Lung (tissue), 12 donors: ENCODE data around the gene ZEB1. TPM values are rescaled to one million over a fixed set of nuclear protein-coding genes. Genes with fewer than 3 reads are reported as not detected.

Experiments used
- ATAC-seq: fragments of 200-7000 bp; cut with Tn5 transposase; one replicate; pipeline ENCODE4 v1.9.1; 2020; ENCODE audit warnings: moderate number of reproducible peaks; ENCODE audit not compliant: insufficient read depth, low FRiP score
- DNase-seq, 3 donors: peaks; one replicate each; pipeline ENCODE4 v3.0.0-alpha.2; 2013 to 2017
- H3K27ac ChIP-seq, 2 donors: one replicate each; pipeline ENCODE4 v1.5.1; 2013; ENCODE audit warnings: mild to moderate bottlenecking in 2 of 2, moderate library complexity in 2 of 2, control low read depth in 1 of 2, inconsistent platforms in 1 of 2, low read depth in 1 of 2, low read length in 1 of 2
- H3K27me3 ChIP-seq, 3 donors: one replicate each; pipeline ENCODE4 v1.5.1; 2013; ENCODE audit warnings: low read length in 2 of 3; ENCODE audit not compliant: control insufficient read depth in 3 of 3, insufficient read depth in 3 of 3
- H3K36me3 ChIP-seq, 4 donors: one replicate each; pipeline ENCODE4 v1.5.1; 2013; ENCODE audit warnings: low read length in 4 of 4, mild to moderate bottlenecking in 1 of 4, moderate library complexity in 1 of 4; ENCODE audit not compliant: control insufficient read depth in 4 of 4, insufficient read depth in 4 of 4
- H3K4me1 ChIP-seq, 5 donors: one replicate each; pipeline ENCODE4 v1.5.1; 2013; ENCODE audit warnings: low read length in 5 of 5, mild to moderate bottlenecking in 2 of 5, moderate library complexity in 1 of 5; ENCODE audit not compliant: control insufficient read depth in 5 of 5, insufficient read depth in 5 of 5
- H3K4me3 ChIP-seq: one replicate; pipeline ENCODE4 v1.5.1; 2013; ENCODE audit warnings: mild to moderate bottlenecking, control low read depth, moderate library complexity
- H3K9ac ChIP-seq, 2 donors: one replicate each; pipeline ENCODE4 v1.5.1; 2013; ENCODE audit warnings: low read length in 2 of 2, control low read depth in 1 of 2; ENCODE audit not compliant: insufficient read depth in 1 of 2
- H3K9me3 ChIP-seq, 4 donors: one replicate each; pipeline ENCODE4 v1.5.1; 2013; ENCODE audit warnings: low read length in 3 of 4, mild to moderate bottlenecking in 1 of 4, moderate library complexity in 1 of 4; ENCODE audit not compliant: control insufficient read depth in 4 of 4, insufficient read depth in 3 of 4
- WGBS, 2 donors: extraction: QIAGEN DNeasy Blood & Tissue Kit; methylation state at CpG; one replicate each; pipeline ENCODE4 v1.1.7; 2013; 5-methylcytosine and 5-hydroxymethylcytosine counted together
- polyA plus RNA-seq, 2 donors: library from polyadenylated mRNA; stranded (reverse); fragments of 200-250 nt; gene quantifications; one replicate each; pipeline ENCODE4 v1.2.1, GENCODE V29; 2013
- total RNA-seq, 2 donors: library from RNA; depleted of rRNA in 1 of 2; stranded (reverse); fragments of >200 nt in 1 of 2; gene quantifications; one replicate each; pipeline ENCODE4 v1.2.1, GENCODE V29; 2014 to 2021
- TF ChIP-seq, protein P1 (sequence below): IDR thresholded peaks from 2 replicates; pipeline ENCODE4 v1.5.1; 2012; ENCODE audit warnings: mild to moderate bottlenecking; ENCODE audit errors: control extremely low read depth, extremely low read depth
- donor health status: control.
- donor health status: control.
- donor health status: Bipolar disorder and iron deficiency.
- donor health status: healthy.
- donor health status: DM: yes; HTN: yes; CAD: no.

The ZEB1 gene
- total and polyA plus RNA-seq, 4 donors = 8.4 to 86.9 (median 19.5) TPM

DNA sequence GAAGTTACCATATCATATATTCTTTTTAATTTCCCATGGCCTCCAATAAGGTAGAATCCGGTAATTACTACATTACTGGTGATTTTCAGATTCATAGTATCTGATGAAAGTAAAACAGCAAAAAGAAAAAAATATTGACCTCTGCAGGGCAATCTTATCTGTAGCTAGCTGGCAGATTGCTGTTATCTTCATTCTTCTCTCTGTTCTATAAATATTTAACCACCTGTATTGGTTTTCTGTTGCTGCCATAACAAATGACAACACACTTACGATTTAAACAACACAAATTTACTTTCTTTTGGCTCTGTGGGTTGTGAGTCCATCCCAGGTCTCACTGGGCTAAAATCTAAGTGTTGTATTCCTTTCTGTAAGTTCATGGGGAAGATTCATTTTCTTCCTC, 164.5 kb downstream of the ZEB1 start:
- no peak for DNase-seq
- Histone ChIP-seq H3K4me3 (no peak overlapping the region), H3K9me3 (no peaks in the 10 kb centered on the region), H3K9ac (no peak overlapping the region), H3K27me3 (no peaks in the 10 kb centered on the region), H3K36me3 (no peaks in the 10 kb centered on the region), H3K27ac (no peak overlapping the region), H3K4me1 (no peaks in the 10 kb centered on the region)
- 72 to 80% methylated on average over 2 of the region's 2 CpGs for WGBS, 2 donors
- no peak for ATAC-seq
- TF ChIP-seq, protein P1, sequence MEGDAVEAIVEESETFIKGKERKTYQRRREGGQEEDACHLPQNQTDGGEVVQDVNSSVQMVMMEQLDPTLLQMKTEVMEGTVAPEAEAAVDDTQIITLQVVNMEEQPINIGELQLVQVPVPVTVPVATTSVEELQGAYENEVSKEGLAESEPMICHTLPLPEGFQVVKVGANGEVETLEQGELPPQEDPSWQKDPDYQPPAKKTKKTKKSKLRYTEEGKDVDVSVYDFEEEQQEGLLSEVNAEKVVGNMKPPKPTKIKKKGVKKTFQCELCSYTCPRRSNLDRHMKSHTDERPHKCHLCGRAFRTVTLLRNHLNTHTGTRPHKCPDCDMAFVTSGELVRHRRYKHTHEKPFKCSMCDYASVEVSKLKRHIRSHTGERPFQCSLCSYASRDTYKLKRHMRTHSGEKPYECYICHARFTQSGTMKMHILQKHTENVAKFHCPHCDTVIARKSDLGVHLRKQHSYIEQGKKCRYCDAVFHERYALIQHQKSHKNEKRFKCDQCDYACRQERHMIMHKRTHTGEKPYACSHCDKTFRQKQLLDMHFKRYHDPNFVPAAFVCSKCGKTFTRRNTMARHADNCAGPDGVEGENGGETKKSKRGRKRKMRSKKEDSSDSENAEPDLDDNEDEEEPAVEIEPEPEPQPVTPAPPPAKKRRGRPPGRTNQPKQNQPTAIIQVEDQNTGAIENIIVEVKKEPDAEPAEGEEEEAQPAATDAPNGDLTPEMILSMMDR = no peak

DNA sequence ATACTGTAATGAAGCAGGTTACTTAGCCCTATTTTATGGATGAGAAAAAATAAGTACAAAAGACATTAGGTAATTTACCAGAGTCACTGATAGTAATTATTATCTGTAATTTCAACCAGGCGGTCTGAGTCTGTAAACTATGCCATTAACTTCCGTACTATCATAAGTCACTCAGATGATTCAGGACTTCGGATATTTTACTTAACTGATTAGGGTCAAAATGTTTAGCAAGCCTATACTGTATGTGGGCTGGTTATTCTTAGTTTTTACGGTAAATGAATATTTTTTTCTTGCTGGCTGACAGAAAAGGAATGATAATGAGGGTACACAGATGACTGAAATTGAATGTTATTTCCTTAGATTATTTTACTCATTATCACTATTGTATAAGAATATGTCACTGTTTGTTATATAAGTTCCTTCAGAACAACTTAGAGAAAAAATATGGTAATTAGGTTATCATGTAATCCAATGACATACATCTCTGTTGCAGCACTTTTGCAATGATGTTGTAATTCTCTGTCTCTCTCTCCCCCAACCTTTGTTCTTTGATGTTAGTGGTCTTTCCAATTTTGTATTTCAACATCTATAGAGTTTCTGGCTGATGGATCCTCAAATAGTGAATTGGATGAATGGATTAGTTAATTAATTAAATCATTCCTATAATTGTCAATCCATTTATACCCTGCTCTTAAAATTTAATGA, 165.6 kb downstream of the ZEB1 start:
- DNase-seq = no peak
- Histone ChIP-seq H3K9me3 (no peaks in the 10 kb centered on the region), H3K27ac (no peak overlapping the region), H3K36me3 (no peaks in the 10 kb centered on the region), H3K4me3 (no peak overlapping the region), H3K9ac (no peak overlapping the region), H3K27me3 (no peaks in the 10 kb centered on the region), H3K4me1 (no peaks in the 10 kb centered on the region)
- TF ChIP-seq, protein P1 = no peak
- 85 to 91% methylated on average over 4 of the region's 4 CpGs for WGBS, 2 donors
- no peak for ATAC-seq

DNA sequence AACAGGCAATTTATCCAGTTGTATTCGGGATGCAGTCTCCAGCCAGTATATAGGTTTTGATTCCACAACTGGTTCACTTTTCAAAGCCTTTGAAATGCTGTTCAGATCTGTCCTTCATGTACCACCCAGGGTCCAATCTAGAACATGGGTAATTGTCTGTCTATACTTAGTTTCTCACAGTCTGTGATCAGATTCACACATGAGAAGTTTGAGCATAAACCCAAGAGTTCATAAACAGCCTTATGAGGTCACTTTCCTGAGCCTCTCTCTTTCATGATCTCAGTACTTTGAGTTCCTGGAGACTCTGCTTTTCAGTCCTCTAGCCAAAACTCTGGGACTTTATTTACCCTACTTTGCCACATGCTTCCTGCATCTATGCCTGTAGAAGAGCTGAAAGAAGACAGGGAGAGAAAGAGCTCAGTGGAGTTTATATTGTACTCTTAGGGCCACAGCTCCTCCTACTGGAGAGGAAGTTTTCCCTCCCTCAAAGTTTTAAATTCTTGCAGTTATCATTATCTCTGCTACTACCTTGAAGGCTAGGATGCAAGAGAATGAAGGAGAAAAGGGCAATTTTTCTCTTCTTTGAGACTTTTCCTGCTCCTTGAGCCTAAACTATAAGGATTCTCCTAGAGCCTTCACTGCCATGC, 172.0 kb downstream of the ZEB1 start:
- Histone ChIP-seq H3K27me3 (no peaks in the 10 kb centered on the region), H3K9ac (no peak overlapping the region), H3K27ac (no peak overlapping the region), H3K9me3 (no peaks in the 10 kb centered on the region), H3K36me3 (no peaks in the 10 kb centered on the region), H3K4me1 (no peaks in the 10 kb centered on the region), H3K4me3 (no peak overlapping the region)
- peak in 2 of 3 donors; percentile 34 to 49 for DNase-seq
- 97 to 99% methylated on average over 1 of the region's 1 CpG for WGBS, 2 donors
- TF ChIP-seq, protein P1 = peak; percentile 44
- ATAC-seq = no peak
